ENCODE data around the gene ERICH6B. TPM values are rescaled to one million over a fixed set of nuclear protein-coding genes. Genes with fewer than 3 reads are reported as not detected.

The ERICH6B gene
- total RNA-seq, 1 experiment from 2014 or later: not detected

DNA sequence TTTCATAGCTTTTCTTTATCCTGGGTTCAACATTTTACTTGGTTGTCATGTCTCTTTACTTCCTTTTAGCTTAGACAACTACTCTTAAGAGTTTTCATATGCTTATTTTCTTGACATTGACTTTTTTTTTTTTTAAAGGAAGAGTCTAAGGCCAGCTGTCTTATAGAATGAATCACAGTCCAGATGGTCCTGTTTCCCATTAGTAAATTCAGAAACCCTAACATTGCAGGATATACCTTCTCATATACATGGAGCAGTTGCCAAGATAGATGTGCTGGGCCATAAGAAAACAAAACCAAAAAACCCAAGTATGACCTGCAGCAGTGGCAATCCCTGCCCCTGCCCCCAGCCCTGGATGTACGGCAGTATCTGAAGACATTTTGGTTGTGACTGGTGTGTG lies 78.0 kb downstream of the ERICH6B start:
- Histone ChIP-seq H3K4me2 (ENCODE audit: low read depth, low read length, poor library complexity, severe bottlenecking) (no peak overlapping the region), H3K36me3 (ENCODE audit: insufficient read depth, low read length) (peaks cover 16% of the 10 kb centered on the region; the same call in 1 of the 2 replicates), H3K27ac (ENCODE audit: low read length) (no peak overlapping the region), H3K27me3 (ENCODE audit: low read length) (no peaks in the 10 kb centered on the region), H3K9ac (ENCODE audit: low read length) (no peak overlapping the region), H3K4me1 (ENCODE audit: low read length) (no peaks in the 10 kb centered on the region), H3K79me2 (ENCODE audit: low read length) (no peaks in the 10 kb centered on the region), H4K20me1 (ENCODE audit: insufficient read depth, low read depth, low read length) (no peaks in the 10 kb centered on the region), H2AFZ (ENCODE audit: low read length) (no peak overlapping the region), H3K4me3 (ENCODE audit: low read length) (no peak overlapping the region), H3K9me3 (ENCODE audit: low read length) (no peaks in the 10 kb centered on the region), H3K9me2 (replicated peaks; ENCODE audit: insufficient read depth, low read length) (no peaks in the 10 kb centered on the region)
- DNase-seq: no peak

DNA sequence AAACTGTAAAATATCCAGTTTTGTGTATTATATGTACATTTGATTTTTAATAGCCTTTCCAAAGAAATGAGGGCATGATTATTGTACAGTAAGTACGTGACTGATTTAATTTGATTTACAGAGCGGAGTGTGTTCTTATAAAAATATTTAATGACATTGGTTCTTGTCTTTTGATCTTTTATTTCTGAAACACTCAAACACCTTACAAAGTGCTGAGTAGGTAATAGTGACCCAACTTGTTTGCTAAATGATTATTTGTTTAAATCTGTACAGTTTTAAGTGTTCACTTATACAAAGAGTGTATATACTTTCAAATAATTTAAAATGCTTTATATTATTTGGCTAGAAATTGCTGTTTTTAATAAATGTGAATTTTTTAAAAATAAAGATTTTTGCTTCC lies 79.3 kb downstream of the ERICH6B start:
- Histone ChIP-seq H3K4me3 (ENCODE audit: low read length) (no peak overlapping the region), H3K4me1 (ENCODE audit: low read length) (no peaks in the 10 kb centered on the region), H3K4me2 (ENCODE audit: low read depth, low read length, poor library complexity, severe bottlenecking) (no peak overlapping the region), H2AFZ (ENCODE audit: low read length) (no peak overlapping the region), H3K9me2 (replicated peaks; ENCODE audit: insufficient read depth, low read length) (no peaks in the 10 kb centered on the region), H4K20me1 (ENCODE audit: insufficient read depth, low read depth, low read length) (no peaks in the 10 kb centered on the region), H3K27me3 (ENCODE audit: low read length) (no peaks in the 10 kb centered on the region), H3K9ac (ENCODE audit: low read length) (no peak overlapping the region), H3K27ac (ENCODE audit: low read length) (no peak overlapping the region), H3K79me2 (ENCODE audit: low read length) (no peaks in the 10 kb centered on the region), H3K36me3 (ENCODE audit: insufficient read depth, low read length) (peaks cover 16% of the 10 kb centered on the region; the same call in 1 of the 2 replicates), H3K9me3 (ENCODE audit: low read length) (no peaks in the 10 kb centered on the region)
- no peak for DNase-seq

DNA sequence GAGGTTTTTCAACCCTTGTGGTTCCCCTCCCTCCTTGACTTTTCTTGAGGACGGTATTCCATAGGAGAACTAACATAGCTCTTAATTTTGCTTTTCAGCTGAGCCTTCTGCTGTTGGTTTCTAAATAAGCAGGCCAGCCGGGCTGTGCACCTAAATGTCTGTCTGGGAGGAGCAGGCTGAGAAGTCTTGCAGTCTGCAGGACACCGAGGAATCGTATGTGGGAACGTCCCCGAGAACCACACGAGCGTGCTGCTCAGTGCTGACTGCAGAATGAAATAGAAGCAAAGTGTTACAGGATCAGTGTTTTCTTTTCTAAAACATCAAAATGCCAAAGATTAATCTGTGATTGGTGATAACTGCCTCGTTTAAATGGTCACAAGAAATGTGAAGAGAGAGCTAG lies 80.9 kb downstream of the ERICH6B start:
- Histone ChIP-seq H3K36me3 (ENCODE audit: insufficient read depth, low read length) (peaks cover 20% of the 10 kb centered on the region; the same call in 1 of the 2 replicates), H4K20me1 (ENCODE audit: insufficient read depth, low read depth, low read length) (no peaks in the 10 kb centered on the region), H3K4me3 (ENCODE audit: low read length) (no peak overlapping the region)

DNA sequence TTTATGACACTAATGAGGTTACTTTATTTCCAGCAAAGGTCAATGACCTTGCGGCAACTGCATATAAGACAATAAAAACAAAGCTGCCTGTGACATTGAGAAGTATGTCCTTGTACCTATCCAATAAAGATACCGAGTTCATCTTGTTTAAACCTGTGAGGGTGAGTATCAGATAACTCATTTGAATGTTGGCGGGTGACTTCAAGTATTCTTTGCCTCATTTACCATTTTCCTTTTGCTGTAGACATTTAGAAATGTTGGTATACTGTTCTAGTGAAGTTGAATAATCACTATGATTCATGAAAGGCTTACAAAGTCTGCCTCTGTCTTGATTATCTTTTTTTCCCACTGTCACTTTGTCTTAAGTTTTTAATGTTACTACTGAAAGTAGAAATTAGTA lies 85.8 kb downstream of the ERICH6B start:
- Histone ChIP-seq H3K9me2 (replicated peaks; ENCODE audit: insufficient read depth, low read length) (no peaks in the 10 kb centered on the region), H4K20me1 (ENCODE audit: insufficient read depth, low read depth, low read length) (no peaks in the 10 kb centered on the region), H3K36me3 (ENCODE audit: insufficient read depth, low read length) (peaks cover 25% of the 10 kb centered on the region; the same call in 1 of the 2 replicates), H2AFZ (ENCODE audit: low read length) (no peak overlapping the region), H3K4me2 (ENCODE audit: low read depth, low read length, poor library complexity, severe bottlenecking) (no peak overlapping the region), H3K4me3 (ENCODE audit: low read length) (no peak overlapping the region), H3K9ac (ENCODE audit: low read length) (no peak overlapping the region), H3K27ac (ENCODE audit: low read length) (no peak overlapping the region), H3K79me2 (ENCODE audit: low read length) (no peaks in the 10 kb centered on the region), H3K9me3 (ENCODE audit: low read length) (no peaks in the 10 kb centered on the region), H3K4me1 (ENCODE audit: low read length) (no peaks in the 10 kb centered on the region), H3K27me3 (ENCODE audit: low read length) (no peaks in the 10 kb centered on the region)
- no peak for DNase-seq

More for the DNA sequence above, 80.9 kb downstream of the ERICH6B start:
- H3K4me2 ChIP-seq (ENCODE audit: low read depth, low read length, poor library complexity, severe bottlenecking): no peak overlapping the region
- no peaks in the 10 kb centered on the region for H3K4me1 ChIP-seq (ENCODE audit: low read length)
- H2AFZ ChIP-seq (ENCODE audit: low read length): no peak overlapping the region
- DNase-seq: no peak
- H3K79me2 ChIP-seq (ENCODE audit: low read length): no peaks in the 10 kb centered on the region
- no peaks in the 10 kb centered on the region for H3K9me3 ChIP-seq (ENCODE audit: low read length)
- no peak overlapping the region for H3K9ac ChIP-seq (ENCODE audit: low read length)
- no peaks in the 10 kb centered on the region for H3K27me3 ChIP-seq (ENCODE audit: low read length)
- H3K9me2 ChIP-seq (replicated peaks; ENCODE audit: insufficient read depth, low read length): no peaks in the 10 kb centered on the region
- no peak overlapping the region for H3K27ac ChIP-seq (ENCODE audit: low read length)

DNA sequence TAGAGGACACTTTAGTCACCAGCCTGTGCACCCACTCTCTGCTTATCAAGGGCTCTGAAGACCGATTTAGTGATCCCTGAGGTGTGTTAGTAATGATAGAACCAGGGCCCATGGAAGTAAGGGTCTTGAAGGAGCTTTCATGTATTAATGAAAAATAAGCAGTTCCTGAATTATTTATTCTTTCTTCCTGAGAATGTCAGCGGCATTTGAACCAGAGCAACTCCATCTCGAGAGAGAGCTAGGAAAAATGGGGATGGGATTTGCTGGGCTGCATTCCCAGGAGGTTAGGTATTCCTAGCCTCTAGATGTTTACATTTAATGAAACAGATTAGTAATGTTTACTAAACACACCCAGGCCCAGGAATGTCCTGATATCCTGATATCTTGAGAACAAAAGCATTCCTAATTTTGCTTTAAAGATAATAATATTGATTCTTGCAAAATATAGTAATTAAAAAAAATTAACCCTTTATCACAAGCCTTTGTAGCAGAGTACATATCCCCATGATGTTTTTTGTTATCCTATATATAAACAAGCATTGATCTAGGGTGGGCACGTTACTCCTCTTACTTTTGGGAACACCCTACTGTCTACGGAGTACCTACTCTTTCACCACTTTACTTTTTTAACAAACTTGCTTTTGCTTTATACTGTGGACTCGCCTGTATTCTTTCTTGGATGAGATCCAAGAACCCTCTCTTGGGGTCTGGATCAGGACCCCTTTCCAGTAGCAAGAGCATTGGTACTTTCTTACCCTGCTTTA lies 87.7 kb downstream of the ERICH6B start:
- DNase-seq: no peak
- no peak overlapping the region for H3K27ac ChIP-seq (ENCODE audit: low read length)
- no peak overlapping the region for H3K4me3 ChIP-seq (ENCODE audit: low read length)
- H3K79me2 ChIP-seq (ENCODE audit: low read length): no peaks in the 10 kb centered on the region
- no peak overlapping the region for H3K4me2 ChIP-seq (ENCODE audit: low read depth, low read length, poor library complexity, severe bottlenecking)
- no peaks in the 10 kb centered on the region for H3K27me3 ChIP-seq (ENCODE audit: low read length)
- H3K9me2 ChIP-seq (replicated peaks; ENCODE audit: insufficient read depth, low read length): no peaks in the 10 kb centered on the region
- no peaks in the 10 kb centered on the region for H4K20me1 ChIP-seq (ENCODE audit: insufficient read depth, low read depth, low read length)
- no peak overlapping the region for H2AFZ ChIP-seq (ENCODE audit: low read length)
- no peaks in the 10 kb centered on the region for H3K9me3 ChIP-seq (ENCODE audit: low read length)
- no peaks in the 10 kb centered on the region for H3K4me1 ChIP-seq (ENCODE audit: low read length)
- H3K36me3 ChIP-seq (ENCODE audit: insufficient read depth, low read length): peaks cover 25% of the 10 kb centered on the region; the same call in 1 of the 2 replicates
- no peak overlapping the region for H3K9ac ChIP-seq (ENCODE audit: low read length)

DNA sequence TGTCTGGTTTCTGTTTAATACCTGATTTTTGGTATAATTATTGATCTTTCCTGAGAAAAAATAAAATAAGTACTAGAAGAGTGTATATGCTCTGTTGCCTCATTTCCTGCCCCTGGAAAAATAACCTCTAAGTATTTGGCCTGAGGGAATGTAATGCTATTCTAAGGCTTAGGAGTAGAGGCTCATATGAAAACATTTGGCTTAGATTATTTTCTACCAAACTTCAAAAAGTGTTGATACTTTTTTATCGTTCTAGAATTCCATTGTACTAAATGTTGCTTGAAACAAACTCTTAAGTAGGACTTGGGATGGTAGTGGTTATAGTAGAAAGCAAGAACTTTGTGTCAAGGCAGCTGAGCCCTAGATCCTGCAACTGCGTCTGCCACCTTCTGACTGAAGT lies 93.0 kb downstream of the ERICH6B start:
- H3K9ac ChIP-seq (ENCODE audit: low read length): no peak overlapping the region
- H4K20me1 ChIP-seq (ENCODE audit: insufficient read depth, low read depth, low read length): no peaks in the 10 kb centered on the region
- H3K9me2 ChIP-seq (replicated peaks; ENCODE audit: insufficient read depth, low read length): no peaks in the 10 kb centered on the region
- no peaks in the 10 kb centered on the region for H3K27me3 ChIP-seq (ENCODE audit: low read length)
- H3K4me2 ChIP-seq (ENCODE audit: low read depth, low read length, poor library complexity, severe bottlenecking): no peak overlapping the region
- H3K4me1 ChIP-seq (ENCODE audit: low read length): no peaks in the 10 kb centered on the region
- no peak overlapping the region for H2AFZ ChIP-seq (ENCODE audit: low read length)
- H3K79me2 ChIP-seq (ENCODE audit: low read length): no peaks in the 10 kb centered on the region
- H3K9me3 ChIP-seq (ENCODE audit: low read length): no peaks in the 10 kb centered on the region
- H3K4me3 ChIP-seq (ENCODE audit: low read length): no peak overlapping the region
- peaks cover 22% of the 10 kb centered on the region; the same call in 1 of the 2 replicates for H3K36me3 ChIP-seq (ENCODE audit: insufficient read depth, low read length)
- DNase-seq: no peak
- H3K27ac ChIP-seq (ENCODE audit: low read length): no peak overlapping the region

DNA sequence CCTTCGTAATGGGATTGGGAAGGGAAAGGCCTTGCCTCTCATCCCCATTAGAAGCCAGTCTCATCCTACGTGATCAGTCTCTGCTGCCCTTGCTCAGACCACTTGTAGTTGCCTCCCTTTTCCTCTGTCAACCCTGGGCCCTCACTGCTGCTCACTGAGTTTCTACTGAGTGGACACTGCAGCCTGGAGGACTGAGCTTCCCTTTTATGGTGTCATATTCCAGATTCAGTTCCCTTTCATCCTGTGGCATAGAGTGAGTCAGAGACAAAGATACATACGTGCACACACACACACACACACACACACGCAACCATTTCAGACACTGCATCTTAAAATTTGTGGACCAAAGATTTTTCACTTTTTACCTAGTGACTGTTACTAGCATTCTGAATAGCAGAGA lies 94.2 kb downstream of the ERICH6B start:
- Histone ChIP-seq H3K4me3 (ENCODE audit: low read length) (no peak overlapping the region), H3K27me3 (ENCODE audit: low read length) (no peaks in the 10 kb centered on the region), H3K79me2 (ENCODE audit: low read length) (no peaks in the 10 kb centered on the region), H3K36me3 (ENCODE audit: insufficient read depth, low read length) (peaks cover 24% of the 10 kb centered on the region; the same call in 1 of the 2 replicates), H3K4me2 (ENCODE audit: low read depth, low read length, poor library complexity, severe bottlenecking) (no peak overlapping the region), H3K9ac (ENCODE audit: low read length) (no peak overlapping the region), H2AFZ (ENCODE audit: low read length) (no peak overlapping the region), H3K9me3 (ENCODE audit: low read length) (no peaks in the 10 kb centered on the region), H3K27ac (ENCODE audit: low read length) (no peak overlapping the region), H3K9me2 (replicated peaks; ENCODE audit: insufficient read depth, low read length) (no peaks in the 10 kb centered on the region), H4K20me1 (ENCODE audit: insufficient read depth, low read depth, low read length) (no peaks in the 10 kb centered on the region), H3K4me1 (ENCODE audit: low read length) (no peaks in the 10 kb centered on the region)
- DNase-seq: no peak

DNA sequence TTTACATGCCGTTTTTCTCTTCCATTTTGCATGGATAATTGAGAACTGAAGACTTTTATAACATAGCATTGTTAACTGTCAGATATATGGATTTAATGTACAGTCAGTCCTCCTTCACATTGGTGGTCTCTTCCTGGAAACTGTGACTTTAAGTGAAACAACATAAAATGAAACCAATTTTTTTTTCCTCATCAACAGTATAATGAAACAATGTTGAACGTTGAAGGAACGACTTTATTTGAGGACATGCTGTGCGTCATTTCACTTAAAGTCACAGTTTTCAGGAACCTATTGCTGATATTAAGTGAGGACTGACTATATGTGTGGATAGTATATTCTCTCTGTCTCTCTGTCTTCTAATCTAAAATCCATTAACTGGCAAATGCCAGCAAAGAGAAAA lies 96.0 kb downstream of the ERICH6B start:
- H3K9ac ChIP-seq (ENCODE audit: low read length): no peak overlapping the region
- DNase-seq: no peak
- no peak overlapping the region for H2AFZ ChIP-seq (ENCODE audit: low read length)
- no peaks in the 10 kb centered on the region for H3K9me2 ChIP-seq (replicated peaks; ENCODE audit: insufficient read depth, low read length)
- H3K4me1 ChIP-seq (ENCODE audit: low read length): no peaks in the 10 kb centered on the region
- H3K79me2 ChIP-seq (ENCODE audit: low read length): no peaks in the 10 kb centered on the region
- no peak overlapping the region for H3K4me3 ChIP-seq (ENCODE audit: low read length)
- H3K27ac ChIP-seq (ENCODE audit: low read length): no peak overlapping the region
- H4K20me1 ChIP-seq (ENCODE audit: insufficient read depth, low read depth, low read length): no peaks in the 10 kb centered on the region
- no peaks in the 10 kb centered on the region for H3K9me3 ChIP-seq (ENCODE audit: low read length)
- H3K36me3 ChIP-seq (ENCODE audit: insufficient read depth, low read length): peaks cover 25% of the 10 kb centered on the region; the same call in 1 of the 2 replicates
- H3K27me3 ChIP-seq (ENCODE audit: low read length): no peaks in the 10 kb centered on the region
- no peak overlapping the region for H3K4me2 ChIP-seq (ENCODE audit: low read depth, low read length, poor library complexity, severe bottlenecking)

Measured in Karpas-422 (cell line).